Aorta (tissue), 5 donors: Measurements from ENCODE around the gene GAB2. TPM values are rescaled to one million over a fixed set of nuclear protein-coding genes. Genes with fewer than 3 reads are reported as not detected.

Experiments
- ATAC-seq: fragments of 200-7000 bp; cut with Tn5 transposase; one replicate; pipeline ENCODE4 v1.9.1; 2022; ENCODE audit warnings: moderate library complexity; ENCODE audit not compliant: low FRiP score
- DNase-seq, 2 donors: peaks; one replicate each; pipeline ENCODE4 v3.0.0-alpha.2; 2020
- H3K27ac ChIP-seq, 2 donors: one replicate each; pipeline ENCODE4 v1.5.1; 2013; ENCODE audit warnings: low read length in 2 of 2, mild to moderate bottlenecking in 2 of 2, moderate library complexity in 2 of 2, control low read depth in 1 of 2, inconsistent platforms in 1 of 2, low read depth in 1 of 2
- H3K27me3 ChIP-seq, 2 donors: one replicate each; pipeline ENCODE4 v1.6.1; 2013; ENCODE audit warnings: control low read depth in 1 of 2, low read length in 1 of 2, mild to moderate bottlenecking in 1 of 2, moderate library complexity in 1 of 2; ENCODE audit not compliant: insufficient read depth in 2 of 2, control insufficient read depth in 1 of 2
- H3K36me3 ChIP-seq, 2 donors: one replicate each; pipeline ENCODE4 v1.6.1; 2013; ENCODE audit warnings: control low read depth in 1 of 2, low read length in 1 of 2, mild to moderate bottlenecking in 1 of 2; ENCODE audit not compliant: insufficient read depth in 2 of 2, control insufficient read depth in 1 of 2
- H3K4me1 ChIP-seq, 2 donors: one replicate each; pipeline ENCODE4 v1.6.1; 2013; ENCODE audit warnings: low read length in 2 of 2, control low read depth in 1 of 2, mild to moderate bottlenecking in 1 of 2, moderate library complexity in 1 of 2; ENCODE audit not compliant: insufficient read depth in 2 of 2, control insufficient read depth in 1 of 2
- H3K4me3 ChIP-seq, 2 donors: one replicate each; pipeline ENCODE4 v1.5.1; 2013; ENCODE audit warnings: low read length in 2 of 2, control low read depth in 1 of 2, mild to moderate bottlenecking in 1 of 2
- H3K9me3 ChIP-seq: one replicate; pipeline ENCODE4 v1.6.1; 2013; ENCODE audit warnings: mild to moderate bottlenecking, low read length; ENCODE audit not compliant: control insufficient read depth
- WGBS, 2 donors: extraction: QIAGEN DNeasy Blood & Tissue Kit; methylation state at CpG; one replicate each; pipeline ENCODE4 v1.1.7; 2013; 5-methylcytosine and 5-hydroxymethylcytosine counted together
- intact Hi-C, 2 donors: fragments of 100-400 bp; cut with DNase I; formaldehyde crosslinking; loops; one replicate each; pipeline versions ENCODE4 v1.14.2 to v1.15.0; 2022
- polyA plus RNA-seq, 2 donors: library from polyadenylated mRNA; stranded (reverse); fragments of 200-250 nt; gene quantifications; one replicate each; pipeline ENCODE4 v1.2.3, GENCODE V29; 2013
- total RNA-seq, 2 donors: library from RNA; stranded (reverse); fragmentation: NEBNext Ultra II Directional; extraction: Animal tissue kit (Norgen Biotek cat#: 25700); gene quantifications; one replicate each; pipeline ENCODE4 v1.2.1, GENCODE V29; 2021
- donor health status: healthy with polysubstance abuse.
- donor health status: Bipolar disorder and iron deficiency.
- donor health status: DM: no; HTN: no; CAD: no.
- donor health status: DM: no; HTN: no; CAD: no.
- donor health status: DM: yes; HTN: yes; CAD: no.

GAB2 gene
- total and polyA plus RNA-seq, 4 donors: 19.3 to 82.6 (median 55.2) TPM

DNA sequence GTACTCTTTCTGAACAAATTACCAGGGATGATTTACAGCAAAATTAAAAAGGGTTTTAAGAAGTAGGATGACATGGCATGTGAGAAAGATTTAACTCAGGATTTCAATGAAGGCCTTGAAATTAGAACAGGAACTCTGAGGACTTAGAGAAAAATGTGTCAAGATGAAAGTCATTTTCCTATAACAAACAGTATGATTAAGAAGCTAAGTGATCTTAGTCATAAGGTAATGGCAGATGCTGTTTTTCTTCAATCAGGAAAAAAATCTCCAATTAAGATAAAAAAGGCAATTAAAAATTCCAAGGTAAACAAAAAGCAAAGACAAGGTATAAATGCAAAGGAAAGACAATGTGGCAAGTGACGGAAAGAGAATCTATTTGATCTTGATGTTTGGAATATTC lies 73.5 kb downstream of the GAB2 start:
- no peak overlapping the region for H3K27ac ChIP-seq
- no peaks in the 10 kb centered on the region for H3K27me3 ChIP-seq
- DNase-seq (no peak), ATAC-seq (no peak)
- H3K36me3 ChIP-seq: no peaks in the 10 kb centered on the region
- peaks cover 3 to 16% of the 10 kb centered on the region in 2 donors for H3K4me1 ChIP-seq
- no peaks in the 10 kb centered on the region for H3K9me3 ChIP-seq
- intact Hi-C loops: no loop called here
- H3K4me3 ChIP-seq: no peak overlapping the region
- 92 to 97% methylated on average over 1 of the region's 1 CpG for WGBS, 2 donors

GRCh38 chr11:78343303-78343702 lies 74.3 kb downstream of the GAB2 start:
- Histone ChIP-seq H3K27me3 (no peaks in the 10 kb centered on the region), H3K27ac (no peak overlapping the region), H3K4me3 (no peak overlapping the region), H3K36me3 (no peaks in the 10 kb centered on the region), H3K4me1 (peaks cover 3 to 19% of the 10 kb centered on the region in 2 donors), H3K9me3 (no peaks in the 10 kb centered on the region)
- no peak for DNase-seq
- ATAC-seq: no peak
- intact Hi-C loops: no loop called here
- 93 to 96% methylated on average over 2 of the region's 2 CpGs for WGBS, 2 donors

DNA sequence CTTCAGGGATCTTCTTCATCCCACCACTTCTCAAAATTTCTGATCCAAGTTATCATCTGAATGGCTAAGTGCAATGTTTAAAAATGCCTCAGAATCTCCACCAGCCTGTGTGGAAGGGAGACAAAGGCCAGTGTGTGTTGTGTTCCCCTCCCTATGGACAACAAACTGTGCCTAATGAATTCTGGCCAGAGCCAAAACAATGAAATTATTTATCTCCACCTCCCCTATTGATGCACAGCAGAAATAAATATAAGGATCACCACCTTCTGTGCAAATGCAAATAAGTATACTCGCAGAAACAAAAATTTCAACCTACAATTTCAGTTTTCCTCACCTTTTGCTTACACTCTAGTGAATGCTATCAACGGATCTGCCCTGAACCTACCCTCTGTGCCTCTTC lies 75.8 kb downstream of the GAB2 start:
- 94 to 100% methylated on average over 2 of the region's 2 CpGs for WGBS, 2 donors
- H3K4me3 ChIP-seq: no peak overlapping the region
- H3K36me3 ChIP-seq: no peaks in the 10 kb centered on the region
- H3K27ac ChIP-seq: no peak overlapping the region
- H3K27me3 ChIP-seq: no peaks in the 10 kb centered on the region
- intact Hi-C loops: no loop called here
- DNase-seq (no peak), ATAC-seq (no peak)
- peaks cover 2 to 23% of the 10 kb centered on the region in 2 donors for H3K4me1 ChIP-seq
- H3K9me3 ChIP-seq: no peaks in the 10 kb centered on the region

GRCh38 chr11:78340530-78340929 lies 77.1 kb downstream of the GAB2 start:
- no peaks in the 10 kb centered on the region for H3K9me3 ChIP-seq
- intact Hi-C loops: no loop called here
- H3K4me3 ChIP-seq: no peak overlapping the region
- 91 to 92% methylated on average over 2 of the region's 2 CpGs for WGBS, 2 donors
- no peak overlapping the region for H3K27ac ChIP-seq
- no peaks in the 10 kb centered on the region for H3K27me3 ChIP-seq
- DNase-seq (no peak), ATAC-seq (no peak)
- peaks cover 2 to 21% of the 10 kb centered on the region in 2 donors for H3K4me1 ChIP-seq
- no peaks in the 10 kb centered on the region for H3K36me3 ChIP-seq

GRCh38 chr11:78339945-78340344 lies 77.7 kb downstream of the GAB2 start:
- Histone ChIP-seq H3K4me1 (peaks cover 2 to 19% of the 10 kb centered on the region in 2 donors), H3K4me3 (no peak overlapping the region), H3K27ac (no peak overlapping the region), H3K36me3 (no peaks in the 10 kb centered on the region), H3K9me3 (no peaks in the 10 kb centered on the region), H3K27me3 (no peaks in the 10 kb centered on the region)
- intact Hi-C loops: no loop called here
- no peak for ATAC-seq
- DNase-seq: no peak
- 42 to 54% methylated on average over 3 of the region's 3 CpGs for WGBS, 2 donors

GRCh38 chr11:78339483-78339882 lies 78.1 kb downstream of the GAB2 start:
- Histone ChIP-seq H3K27me3 (no peaks in the 10 kb centered on the region), H3K9me3 (no peaks in the 10 kb centered on the region), H3K4me3 (no peak overlapping the region), H3K27ac (no peak overlapping the region), H3K36me3 (no peaks in the 10 kb centered on the region), H3K4me1 (peaks cover 2 to 19% of the 10 kb centered on the region in 2 donors)
- intact Hi-C loops: no loop called here
- ATAC-seq (no peak), DNase-seq (no peak)
- WGBS, 2 donors: 87 to 96% methylated on average over 1 of the region's 1 CpG

- DNase-seq: no peak
- no peak overlapping the region for H3K27ac ChIP-seq
- H3K36me3 ChIP-seq: no peaks in the 10 kb centered on the region
- no peaks in the 10 kb centered on the region for H3K9me3 ChIP-seq
- no peak overlapping the region for H3K4me3 ChIP-seq
- peaks cover 2 to 19% of the 10 kb centered on the region in 2 donors for H3K4me1 ChIP-seq
- no peaks in the 10 kb centered on the region for H3K27me3 ChIP-seq
- ATAC-seq: no peak
- WGBS, 2 donors: 97 to 98% methylated on average over 6 of the region's 6 CpGs
- intact Hi-C loops: no loop called here
These were observed 78.9 kb downstream of the GAB2 start for GRCh38 chr11:78338702-78339101.

DNA sequence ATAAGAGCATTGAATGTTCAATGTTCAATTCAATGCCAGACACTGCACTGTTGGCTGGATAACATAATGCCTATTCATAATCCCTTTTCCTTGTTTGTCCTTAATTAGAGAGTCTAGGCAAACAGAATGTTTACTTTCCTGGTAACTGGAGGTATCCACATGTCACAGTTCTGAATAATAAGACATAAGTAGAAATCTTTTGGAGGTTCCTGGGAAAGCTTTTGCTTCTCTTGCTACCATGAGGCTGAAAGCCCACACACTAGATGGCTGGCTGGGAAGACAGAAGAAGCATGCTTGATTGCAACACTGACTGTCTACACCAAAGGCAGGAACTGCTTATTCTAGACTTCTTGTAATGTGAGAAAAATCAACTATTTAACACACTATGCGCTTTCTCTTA lies 79.5 kb downstream of the GAB2 start:
- WGBS, 2 donors: 97 to 98% methylated on average over 1 of the region's 1 CpG
- no peak overlapping the region for H3K4me3 ChIP-seq
- H3K4me1 ChIP-seq: peaks cover 2 to 19% of the 10 kb centered on the region in 2 donors
- intact Hi-C loops: no loop called here
- no peaks in the 10 kb centered on the region for H3K36me3 ChIP-seq
- no peaks in the 10 kb centered on the region for H3K27me3 ChIP-seq
- DNase-seq (no peak), ATAC-seq (no peak)
- H3K9me3 ChIP-seq: no peaks in the 10 kb centered on the region
- H3K27ac ChIP-seq: no peak overlapping the region

DNA sequence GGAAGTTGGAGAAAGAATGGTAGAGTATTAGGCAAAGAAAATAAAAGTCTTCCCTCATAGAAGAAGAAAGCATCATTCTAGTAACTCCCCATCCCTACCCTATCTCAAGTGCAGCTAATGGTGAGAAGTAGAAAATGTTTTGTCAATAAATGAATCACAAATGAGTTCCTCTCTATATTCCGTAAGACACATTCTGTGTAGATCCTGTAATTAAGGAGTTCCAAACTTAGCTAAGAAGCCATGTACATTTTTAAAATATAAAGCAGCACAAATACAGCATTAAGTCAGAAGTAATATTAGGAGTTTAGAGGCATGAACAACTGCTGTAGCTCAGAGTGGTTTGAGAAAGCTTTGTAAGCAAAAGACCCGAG lies 80.1 kb downstream of the GAB2 start:
- DNase-seq (no peak), ATAC-seq (no peak)
- Histone ChIP-seq H3K4me3 (no peak overlapping the region), H3K27me3 (no peaks in the 10 kb centered on the region), H3K9me3 (no peaks in the 10 kb centered on the region), H3K4me1 (peaks cover 2 to 19% of the 10 kb centered on the region in 2 donors), H3K36me3 (no peaks in the 10 kb centered on the region), H3K27ac (no peak overlapping the region)
- 58 to 70% methylated on average over 2 of the region's 2 CpGs for WGBS, 2 donors
- intact Hi-C loops: no loop called here
